ENCODE measurements around the gene CILP. TPM values are rescaled to one million over a fixed set of nuclear protein-coding genes. Genes with fewer than 3 reads are reported as not detected.

Gene CILP
- total RNA-seq, 1 experiment from 2014 or later: not detected

GRCh38 chr15:65146438-65146837 is 64.8 kb downstream of the CILP start:
- H3K4me2 ChIP-seq (ENCODE audit: low read length): no peak overlapping the region
- no TSS peak for BruUV-seq (replicated peaks)

More at GRCh38 chr15:65146438-65146837, 64.8 kb downstream of the CILP start:
- Histone ChIP-seq H3K27ac (ENCODE audit: low read depth, low read length) (no peak overlapping the region), H3K79me2 (ENCODE audit: insufficient read depth, low read length) (no peaks in the 10 kb centered on the region), H3K4me1 (ENCODE audit: control insufficient read depth in 1 of 2, insufficient read depth in 2 of 2, low read length in 2 of 2) (no peaks in the 10 kb centered on the region), H3K36me3 (ENCODE audit: control insufficient read depth in 1 of 2, insufficient read depth in 2 of 2, low read length in 2 of 2) (peaks cover 8 to 10% of the 10 kb centered on the region in 2 experiments; a peak in 3 of 4 replicates), H3K9me2 (ENCODE audit: insufficient read depth) (no peaks in the 10 kb centered on the region), H3K9ac (ENCODE audit: low read length) (no peak overlapping the region), H3K9me3 (ENCODE audit: control insufficient read depth in 1 of 2, insufficient read depth in 1 of 2, low read depth in 1 of 2, low read length in 2 of 2) (no peaks in the 10 kb centered on the region), H4K20me1 (ENCODE audit: insufficient read depth) (no peaks in the 10 kb centered on the region), H3K27me3 (ENCODE audit: insufficient read depth, low read length) (no peaks in the 10 kb centered on the region), H2AFZ (ENCODE audit: low read depth, low read length, poor library complexity, severe bottlenecking) (no peak overlapping the region), H3K4me3 (replicated peaks in 1 of 2; ENCODE audit: low read depth in 1 of 2, low read length in 2 of 2) (no peak overlapping the region)
- ATAC-seq: no peak
- ChIA-PET RAD21 (ENCODE audit: low non-redundant PET in 1 of 2, low total read pairs in 2 of 2, uncharacterized antibody in 2 of 2, unreplicated experiment in 2 of 2) (no interaction called here), CTCF (no interaction called here), POLR2A (no interaction called here)
- TF ChIP-seq CEBPB (IDR thresholded peaks at IDR 0.05; ENCODE audit: low read depth) (no peak), EGR1 (IDR thresholded peaks at IDR 0.05; ENCODE audit: low read depth) (no peak), CBX3 (IDR thresholded peaks at IDR 0.05; ENCODE audit: low read depth) (no peak), SRF (IDR thresholded peaks at IDR 0.05; ENCODE audit: low read depth) (no peak), MAX (IDR thresholded peaks at IDR 0.05) (no peak), EZH2 (IDR thresholded peaks at IDR 0.05) (no peak), REST (IDR thresholded peaks at IDR 0.05; ENCODE audit: low read depth) (no peak), POLR2AphosphoS5 (IDR thresholded peaks at IDR 0.05; ENCODE audit: low read depth, low read length) (no peak), ZBTB33 (IDR thresholded peaks at IDR 0.05; ENCODE audit: extremely low read depth, insufficient replicate concordance, low read length) (no peak), ELF1 (IDR thresholded peaks at IDR 0.05; ENCODE audit: borderline replicate concordance, low read depth) (no peak), TCF7L2 (IDR thresholded peaks at IDR 0.05; ENCODE audit: borderline replicate concordance, extremely low read depth, insufficient read depth, insufficient read length) (no peak), FOSL1 (IDR thresholded peaks at IDR 0.05; ENCODE audit: low read depth) (no peak), ATF3 (IDR thresholded peaks at IDR 0.05) (no peak), EZH2phosphoT487 (IDR thresholded peaks at IDR 0.05; ENCODE audit: borderline replicate concordance) (no peak), SP1 (IDR thresholded peaks at IDR 0.05; ENCODE audit: low read depth) (no peak), ZFX (IDR thresholded peaks at IDR 0.05) (no peak), POLR2A (IDR thresholded peaks at IDR 0.05; ENCODE audit: borderline replicate concordance, extremely low read depth, insufficient read depth, insufficient read length) (no peak), JUND (IDR thresholded peaks at IDR 0.05) (no peak), YY1 (IDR thresholded peaks at IDR 0.05; ENCODE audit: extremely low read depth, insufficient replicate concordance, low read depth, low read length) (no peak), RAD21 (IDR thresholded peaks at IDR 0.05; ENCODE audit: low read depth) (no peak)
- intact Hi-C loops (cut with micrococcal nuclease): no loop called here
- DNase-seq (ENCODE audit: low read depth, low spot score): no peak
